Measurements from ENCODE around the gene TEX44.

DNA sequence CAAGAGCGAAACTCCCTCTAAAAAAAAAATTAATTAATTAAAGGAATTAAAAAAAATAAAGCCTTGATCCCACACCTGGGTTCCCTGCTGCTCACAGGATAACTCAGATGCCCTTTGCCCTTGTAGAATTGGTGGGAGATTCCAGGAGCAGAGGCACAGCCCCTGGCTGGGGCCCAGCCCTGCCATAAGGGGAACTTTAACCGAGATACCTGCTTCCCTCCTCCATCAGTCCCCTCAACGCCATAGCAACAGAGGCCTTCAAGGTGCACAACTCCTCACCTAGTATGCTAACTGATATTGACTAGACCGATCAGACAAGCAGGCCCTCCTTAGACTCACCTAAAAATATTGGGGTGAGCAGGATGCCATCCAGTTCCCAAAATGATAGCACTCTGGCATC lies 23.6 kb downstream of the TEX44 start:
- no peak for TF ChIP-seq CTCF (IDR thresholded peaks at IDR 0.05)
- TF ChIP-seq POLR2A (IDR thresholded peaks at IDR 0.05) = no peak

Measured in suprapubic skin (tissue), 3 donors.